Measurements from ENCODE around the gene UGCG. TPM values are rescaled to one million over a fixed set of nuclear protein-coding genes. Genes with fewer than 3 reads are reported as not detected.

Gene UGCG
- total RNA-seq, 1 donor from 2014 or later, result 69.2 TPM

DNA sequence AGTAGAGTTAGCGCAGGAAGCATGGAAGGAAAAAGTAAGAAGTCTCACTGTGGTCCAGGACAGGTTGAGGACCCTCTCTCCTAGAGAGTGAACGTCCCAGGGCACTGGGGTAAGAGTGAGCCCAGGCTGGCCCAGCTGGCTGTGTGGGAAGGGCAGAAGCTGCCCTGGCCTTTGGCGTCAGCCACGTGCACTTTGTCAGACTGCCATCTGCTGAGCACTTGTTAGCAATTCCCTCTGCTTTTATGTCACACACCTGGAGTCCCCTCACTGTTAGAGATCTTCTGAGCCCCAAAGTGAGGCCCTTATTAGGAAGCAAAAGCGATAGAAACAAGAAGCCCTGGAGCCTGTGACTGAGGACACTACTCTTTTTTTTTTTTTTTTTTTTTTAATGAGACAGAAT, 79.1 kb downstream of the UGCG start:
- DNase-seq (ENCODE audit: extremely low read depth, low read depth, low spot score), result no peak

DNA sequence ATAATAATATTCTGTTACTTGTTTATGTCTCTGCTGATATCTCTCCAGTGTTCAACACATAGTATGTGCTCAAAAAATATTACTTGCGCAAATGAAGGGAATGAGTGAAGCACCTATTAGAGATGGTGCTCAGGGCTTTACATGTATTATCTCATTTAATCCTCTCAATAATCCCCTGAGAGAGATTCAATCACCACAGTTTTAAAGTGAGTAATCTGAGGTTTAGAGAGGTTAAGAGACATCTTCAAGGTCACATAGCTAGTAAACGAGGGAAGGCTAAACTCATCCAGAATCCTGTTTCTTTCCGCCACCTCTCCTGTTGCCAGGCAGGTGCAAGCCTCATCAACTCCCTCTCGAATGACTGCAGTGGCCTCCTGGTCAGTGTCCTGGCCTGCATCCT, 82.0 kb downstream of the UGCG start:
- DNase-seq (ENCODE audit: extremely low read depth, low read depth, low spot score), result no peak

DNA sequence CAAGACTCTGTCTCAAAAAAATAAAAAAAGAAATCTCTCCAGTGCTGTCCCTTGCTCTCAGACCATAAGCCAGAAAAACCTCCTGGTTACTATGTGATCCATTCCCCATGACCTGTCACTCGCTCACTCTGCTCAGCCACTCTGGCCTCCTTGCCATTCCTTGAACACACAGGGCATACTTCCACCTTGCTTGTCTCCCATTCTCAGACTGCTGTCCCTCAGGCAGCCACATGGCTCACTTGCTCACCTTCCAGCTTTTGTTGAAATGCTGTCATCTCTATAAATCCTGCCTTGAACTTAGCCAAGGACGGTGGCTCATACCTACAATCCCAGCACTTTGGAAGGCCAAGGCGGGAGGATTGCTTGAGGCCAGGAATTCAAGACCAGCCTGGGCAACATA, 82.9 kb downstream of the UGCG start:
- no peak for DNase-seq (ENCODE audit: extremely low read depth, low read depth, low spot score)

DNA sequence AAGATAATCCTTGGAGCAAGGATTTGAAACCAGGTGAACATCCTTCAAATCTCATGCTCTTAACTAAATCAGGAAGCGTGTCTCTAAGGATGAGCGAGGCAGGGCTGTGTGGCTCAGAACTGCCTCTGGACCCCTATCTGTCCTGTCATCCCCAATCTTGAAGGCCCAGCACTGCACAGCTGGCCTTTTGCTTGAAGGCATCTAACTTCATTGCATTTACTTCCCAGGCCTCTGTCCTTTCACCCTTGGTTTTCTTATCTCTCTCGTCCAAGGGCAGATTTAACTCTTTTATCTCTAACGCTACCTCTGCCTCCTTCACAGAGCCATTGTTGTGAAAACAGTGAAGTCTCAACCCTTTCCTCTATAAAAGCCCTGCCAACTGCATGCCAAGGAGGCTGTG, 83.8 kb downstream of the UGCG start:
- no peak for DNase-seq (ENCODE audit: extremely low read depth, low read depth, low spot score)

DNA sequence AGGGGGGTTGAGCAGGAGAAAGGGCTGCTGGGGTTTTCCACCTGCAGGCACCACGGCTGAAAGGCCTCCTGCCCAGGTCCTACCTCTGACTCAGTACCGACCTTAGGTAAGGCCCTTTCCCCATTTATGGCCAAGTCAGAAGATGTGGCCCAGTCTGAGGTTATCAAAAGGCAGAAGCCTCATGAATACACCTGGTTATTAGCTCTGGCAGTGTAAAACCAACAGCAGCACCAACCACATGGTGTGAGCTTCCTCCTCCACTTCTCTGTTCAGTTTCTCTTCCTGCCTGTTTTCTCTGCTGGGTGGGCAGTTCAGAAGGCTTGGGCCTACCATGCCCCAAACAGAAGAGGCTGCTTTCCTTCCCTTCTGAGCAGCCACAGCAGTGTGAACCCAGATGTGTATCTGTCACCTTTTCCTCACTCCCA, 86.9 kb downstream of the UGCG start:
- DNase-seq (ENCODE audit: extremely low read depth, low read depth, low spot score), result no peak

DNA sequence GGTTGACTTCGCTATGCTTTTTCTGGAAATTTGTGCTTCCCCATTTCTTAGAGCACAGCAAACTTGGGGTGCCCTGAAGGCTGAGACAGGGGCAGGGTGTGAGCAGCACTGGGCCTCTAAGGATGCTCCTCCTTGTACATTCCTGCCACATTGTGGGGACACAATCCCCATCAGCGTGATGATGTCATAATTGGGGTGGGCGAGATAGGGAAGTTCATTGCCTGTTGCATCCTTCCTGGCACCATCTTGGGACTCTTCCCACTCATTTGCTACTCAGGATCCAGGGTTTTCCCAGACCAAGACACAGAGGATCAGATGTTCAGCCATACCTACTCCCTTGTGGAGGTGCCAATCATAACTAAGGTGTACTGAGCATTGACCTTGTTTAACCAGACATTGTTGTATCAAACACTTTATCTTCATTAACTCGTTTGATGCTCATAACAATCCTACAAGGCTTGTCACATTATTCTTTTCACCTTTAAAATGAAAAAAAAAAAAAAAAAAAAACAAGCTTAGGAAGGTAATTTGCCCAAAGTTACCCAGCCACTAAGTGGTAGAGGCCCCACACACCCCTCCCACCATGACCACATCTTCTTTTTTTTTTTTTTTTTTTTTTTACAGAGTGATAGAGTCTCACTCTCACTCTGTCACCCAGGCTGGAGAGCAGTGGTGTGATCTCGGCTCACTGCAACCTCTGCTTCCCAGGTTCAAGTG, 87.6 kb downstream of the UGCG start:
- DNase-seq (ENCODE audit: extremely low read depth, low read depth, low spot score), result no peak

Other genes starting within 250 kb of the UGCG start
- 50.9 and 65.7 TPM in 2 replicates for gene GNG10, start 235.2 kb upstream of the UGCG start, total RNA-seq
- gene SHOC1, start 101.9 kb upstream of the UGCG start, total RNA-seq, result 0.06 TPM in 1 of 2 replicates, not detected in the other